Esophagus squamous epithelium (tissue), 5 donors: ENCODE data around the gene MYH10. TPM values are rescaled to one million over a fixed set of nuclear protein-coding genes. Genes with fewer than 3 reads are reported as not detected.

ENCODE experiments used
- DNase-seq: peaks from one replicate; lab custom pipeline; 2025; lab: John Stamatoyannopoulos, UW
- H3K27ac ChIP-seq, 4 donors: fragments of 200-600 bp; sonication (generic); one replicate each; pipeline ENCODE4 v1.5.1; 2016 to 2019; ENCODE audit warnings: mild to moderate bottlenecking in 1 of 4
- H3K27me3 ChIP-seq, 4 donors: fragments of 200-600 bp; sonication (generic); 1 replicate in 3 of 4; 2 replicates in 1 of 4; pipeline versions ENCODE4 v1.5.1 to v1.6.0; 2017 to 2021; ENCODE audit warnings: antibody characterized with exemption in 1 of 4
- H3K36me3 ChIP-seq, 3 donors: fragments of 200-600 bp; sonication (generic); one replicate each; pipeline ENCODE4 v1.5.1; 2016 to 2019
- H3K4me1 ChIP-seq, 3 donors: fragments of 200-600 bp; sonication (generic); one replicate each; pipeline ENCODE4 v1.5.1; 2017 to 2019
- H3K4me3 ChIP-seq, 4 donors: fragments of 200-600 bp; sonication (generic); 1 replicate in 3 of 4; 2 replicates in 1 of 4; pipeline ENCODE4 v1.5.1; 2016 to 2019; ENCODE audit warnings: mild to moderate bottlenecking in 2 of 4, moderate library complexity in 1 of 4
- H3K9me3 ChIP-seq, 3 donors: fragments of 200-600 bp; sonication (generic); one replicate each; pipeline ENCODE4 v1.5.1; 2016 to 2019
- CTCF ChIP-seq, 6 experiments: fragments of 450-650 bp in 4 of 6; fragments of 200-600 bp in 2 of 6; sonication (generic) in 2 of 6; IDR thresholded peaks; one replicate each; pipeline ENCODE4 v1.5.1; 2016 to 2019; ENCODE audit warnings: antibody characterized with exemption in 6 of 6, mild to moderate bottlenecking in 4 of 6, moderate library complexity in 4 of 6
- POLR2A ChIP-seq, 4 donors: fragments of 450-650 bp; IDR thresholded peaks; one replicate each; pipeline ENCODE4 v1.6.1; 2017; ENCODE audit warnings: antibody characterized with exemption in 4 of 4, mild to moderate bottlenecking in 4 of 4, moderate library complexity in 3 of 4
- WGBS, 2 donors: methylation state at CpG; one replicate each; pipeline ENCODE4 v1.1.5; 2018; 5-methylcytosine and 5-hydroxymethylcytosine counted together
- intact Hi-C: fragments of 100-400 bp; cut with DNase I; formaldehyde crosslinking; loops from one replicate; pipeline ENCODE4 v1.15.0; 2022
- total RNA-seq, 4 donors: library from RNA; depleted of rRNA; stranded (reverse); fragments of >200 nt; gene quantifications; one replicate each; pipeline ENCODE4 v1.1.0, GENCODE V29; 2016
- donor health status: DM: yes; HTN: yes; CAD: no.

Gene MYH10
- total RNA-seq, 4 donors from 2014 or later, result 5.8 to 25.6 (median 14.7) TPM

GRCh38 chr17:8608001-8608400 lies 22.5 kb downstream of the MYH10 start:
- 59 to 68% methylated on average over 8 of the region's 8 CpGs for WGBS, 2 donors
- no peak for TF ChIP-seq CTCF (IDR thresholded peaks at IDR 0.05)
- no peak for TF ChIP-seq POLR2A (IDR thresholded peaks at IDR 0.05)
- H3K27me3 ChIP-seq, result no peaks in the 10 kb centered on the region
- H3K4me1 ChIP-seq, result peaks cover 0 to 9% (median 0%) of the 10 kb centered on the region in 3 donors
- no peak overlapping the region for H3K4me3 ChIP-seq
- H3K36me3 ChIP-seq, result no peaks in the 10 kb centered on the region
- H3K9me3 ChIP-seq, result no peaks in the 10 kb centered on the region
- intact Hi-C loops, result no loop called here
- no peak overlapping the region for H3K27ac ChIP-seq
- no peak for DNase-seq

GRCh38 chr17:8606401-8606800 lies 24.1 kb downstream of the MYH10 start:
- 62 to 68% methylated on average over 3 of the region's 3 CpGs for WGBS, 2 donors
- intact Hi-C loops, result no loop called here
- Histone ChIP-seq H3K27ac (no peak overlapping the region), H3K4me1 (peaks cover 0 to 9% (median 0%) of the 10 kb centered on the region in 3 donors), H3K36me3 (no peaks in the 10 kb centered on the region), H3K4me3 (no peak overlapping the region), H3K27me3 (no peaks in the 10 kb centered on the region), H3K9me3 (no peaks in the 10 kb centered on the region)
- no peak for TF ChIP-seq POLR2A (IDR thresholded peaks at IDR 0.05)
- TF ChIP-seq CTCF (IDR thresholded peaks at IDR 0.05), result no peak
- DNase-seq, result no peak

GRCh38 chr17:8602679-8603078 lies 27.8 kb downstream of the MYH10 start:
- Histone ChIP-seq H3K27ac (no peak overlapping the region), H3K4me3 (no peak overlapping the region), H3K9me3 (no peaks in the 10 kb centered on the region), H3K36me3 (no peaks in the 10 kb centered on the region), H3K27me3 (no peaks in the 10 kb centered on the region), H3K4me1 (peaks cover 0 to 9% (median 0%) of the 10 kb centered on the region in 3 donors)
- DNase-seq, result no peak
- TF ChIP-seq CTCF (IDR thresholded peaks at IDR 0.05) (no peak), POLR2A (IDR thresholded peaks at IDR 0.05) (no peak)
- intact Hi-C loops, result no loop called here

- Histone ChIP-seq H3K9me3 (no peaks in the 10 kb centered on the region), H3K4me3 (no peak overlapping the region), H3K27me3 (no peaks in the 10 kb centered on the region), H3K4me1 (no peaks in the 10 kb centered on the region), H3K36me3 (no peaks in the 10 kb centered on the region), H3K27ac (no peak overlapping the region)
- 100% methylated on average over 1 of the region's 1 CpG for WGBS, 2 donors
- TF ChIP-seq CTCF (IDR thresholded peaks at IDR 0.05) (no peak), POLR2A (IDR thresholded peaks at IDR 0.05) (no peak)
- intact Hi-C loops, result no loop called here
- DNase-seq, result no peak
Observed at GRCh38 chr17:8599351-8600011, 31.0 kb downstream of the MYH10 start.

- intact Hi-C loops, result no loop called here
- WGBS, 2 donors, result 83 to 86% methylated on average over 1 of the region's 1 CpG
- no peaks in the 10 kb centered on the region for H3K9me3 ChIP-seq
- H3K27me3 ChIP-seq, result no peaks in the 10 kb centered on the region
- no peak overlapping the region for H3K27ac ChIP-seq
- no peak for DNase-seq
- no peaks in the 10 kb centered on the region for H3K4me1 ChIP-seq
- TF ChIP-seq CTCF (IDR thresholded peaks at IDR 0.05) (no peak), POLR2A (IDR thresholded peaks at IDR 0.05) (no peak)
- no peaks in the 10 kb centered on the region for H3K36me3 ChIP-seq
- no peak overlapping the region for H3K4me3 ChIP-seq
Observed at GRCh38 chr17:8598913-8599312, 31.6 kb downstream of the MYH10 start.
